Uterus (tissue), 2 donors: ENCODE data around the gene SMKR1.
"Not testable (repeated sequence)": the region's sequence is repeated elsewhere in the genome, so short reads cannot be mapped to it uniquely, and the experiment has no call there.

ENCODE experiments used
- CTCF ChIP-seq, 4 experiments: fragments of 200-600 bp in 2 of 4; fragments of 450-650 bp in 2 of 4; sonication (generic) in 2 of 4; IDR thresholded peaks; one replicate each; pipeline ENCODE4 v1.5.1; 2016 to 2019; ENCODE audit warnings: antibody characterized with exemption in 4 of 4, mild to moderate bottlenecking in 2 of 4, moderate library complexity in 1 of 4
- POLR2A ChIP-seq, 2 donors: fragments of 450-650 bp; IDR thresholded peaks; one replicate each; pipeline ENCODE4 v1.6.1; 2016; ENCODE audit warnings: antibody characterized with exemption in 2 of 2, mild to moderate bottlenecking in 1 of 2, moderate library complexity in 1 of 2

GRCh38 chr7:129481376-129481775 lies 21.0 kb upstream of the SMKR1 start:
- not testable (repeated sequence) for TF ChIP-seq CTCF, POLR2A (IDR thresholded peaks at IDR 0.05)
